NCI-H526 treated with DMSO at 0.1 percent for 48 hours (cell line): ENCODE measurements around the gene IPO5.
A peak's percentile ranks its signal among the peaks of the same experiment; 100 is the strongest.

Source experiments
- DNase-seq: peaks from one replicate; lab custom pipeline; 2025; lab: John Stamatoyannopoulos, UW

Gene IPO5

GRCh38 chr13:97953376-97953970 is at the start of gene IPO5:
Gene IPO5 (plus strand): TSS chr13:97953675. CDS start chr13:97976697, 23,022 bp downstream.
- DNase-seq = no peak

DNA sequence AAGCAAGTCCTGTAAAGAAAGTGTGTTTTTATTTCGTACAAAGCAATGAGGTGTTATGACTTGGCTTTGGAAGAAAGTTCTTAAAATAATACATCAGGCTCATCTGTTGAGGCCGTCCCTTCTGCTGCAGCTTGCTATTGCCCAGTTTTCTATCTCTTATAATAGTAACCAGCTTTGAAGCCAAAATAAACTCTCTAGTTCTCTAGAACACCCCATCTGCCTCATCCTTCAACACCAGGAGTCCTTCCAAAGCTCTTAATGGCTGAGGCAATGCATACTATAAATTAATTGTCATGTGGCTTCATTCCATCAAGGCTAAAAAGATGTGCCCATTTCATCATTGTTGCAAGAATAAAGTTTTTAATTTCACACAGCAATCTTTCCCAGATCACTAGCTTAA is 49.4 kb upstream of the IPO5 start:
- DNase-seq = no peak

GRCh38 chr13:97905517-97905916 is 48.0 kb upstream of the IPO5 start:
- no peak for DNase-seq

DNA sequence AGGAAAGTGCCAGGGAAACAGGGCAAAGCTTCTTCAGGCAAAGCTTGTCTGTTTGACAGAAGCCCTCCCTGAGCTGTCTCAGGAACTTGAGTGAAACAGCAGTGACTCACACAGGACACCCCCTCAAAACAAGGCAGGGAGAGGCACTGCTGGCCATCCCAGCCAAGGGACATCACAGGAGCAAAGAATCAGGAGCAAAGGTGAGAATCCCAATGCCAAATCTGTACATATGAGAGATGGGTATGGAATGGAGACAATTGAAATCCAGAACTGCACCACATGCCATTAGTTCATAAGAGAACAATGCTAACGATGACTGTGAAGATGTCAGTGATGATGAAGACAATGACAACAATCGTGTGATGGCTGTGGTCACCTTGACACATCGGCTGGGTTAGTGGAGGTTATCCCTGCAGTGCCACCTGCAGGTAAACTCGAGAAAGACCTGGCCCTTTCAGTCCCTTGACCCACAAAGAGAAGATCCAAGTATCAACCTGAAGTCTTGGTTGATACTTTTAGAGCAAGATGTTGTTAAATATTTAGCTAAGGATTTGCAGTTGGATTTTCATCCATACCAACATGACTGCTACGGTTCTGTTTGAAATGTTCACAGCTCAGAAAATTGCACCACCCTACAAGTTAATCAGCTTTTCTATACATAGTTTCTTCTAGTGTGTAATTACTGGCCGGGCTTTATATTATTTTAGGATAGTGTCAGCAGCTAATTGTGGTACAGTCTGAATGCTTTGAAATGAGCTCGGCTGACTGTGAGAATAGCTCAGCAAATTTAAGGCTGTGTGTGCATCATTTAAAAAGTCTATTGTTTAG is 42.0 kb upstream of the IPO5 start:
- no peak for DNase-seq

GRCh38 chr13:97912139-97912535 is 41.3 kb upstream of the IPO5 start:
- no peak for DNase-seq

DNA sequence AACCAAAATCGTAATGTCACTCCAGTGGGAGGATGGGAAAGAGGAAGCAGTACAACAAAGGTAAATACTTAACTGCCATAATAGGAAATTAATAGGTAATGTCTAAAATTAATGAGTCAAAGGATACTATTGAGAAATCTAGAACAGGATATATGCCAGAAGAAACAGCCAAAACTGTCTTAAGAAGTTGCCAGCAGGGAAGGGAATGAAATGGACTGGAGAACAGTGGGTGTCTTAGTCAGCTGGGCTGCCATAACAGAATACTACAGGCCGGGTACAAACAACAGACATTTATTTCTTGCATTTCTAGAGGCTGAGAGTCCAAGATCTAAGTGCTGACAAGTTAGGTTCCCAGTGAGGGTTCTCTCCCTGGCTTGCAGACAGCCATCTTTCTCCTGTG is 40.3 kb upstream of the IPO5 start:
- DNase-seq = no peak

- DNase-seq = no peak
Observed at GRCh38 chr13:97914540-97914939, 38.9 kb upstream of the IPO5 start.

DNA sequence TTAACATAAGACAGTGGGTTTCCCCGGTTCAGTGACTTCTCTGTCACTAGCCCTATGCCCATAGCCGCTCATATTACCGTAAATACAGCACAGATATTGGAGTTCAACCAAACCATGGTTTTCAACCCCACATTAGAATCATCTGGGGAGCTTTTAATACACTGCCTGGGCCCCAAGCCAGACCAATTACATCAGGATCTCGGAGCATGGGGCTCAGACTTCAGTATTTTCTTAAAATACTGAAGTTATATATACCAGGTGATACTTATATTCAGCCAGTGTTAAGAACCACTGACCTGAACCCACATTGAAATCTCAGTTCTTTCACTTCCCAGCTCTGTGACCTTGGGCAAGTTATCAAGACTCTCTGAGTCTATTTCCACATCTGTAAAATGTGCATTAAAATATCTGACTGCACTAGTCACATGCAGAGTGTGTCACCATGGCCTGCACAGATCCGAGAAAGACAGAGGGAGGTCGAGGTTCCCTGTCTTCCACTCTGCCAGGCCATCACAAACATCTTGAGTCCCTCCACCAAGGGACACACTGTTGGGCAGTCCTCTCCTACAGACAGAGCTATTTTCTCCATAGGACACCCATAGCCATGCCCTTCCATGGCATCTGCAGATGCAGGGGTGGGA is 32.2 kb upstream of the IPO5 start:
- DNase-seq = no peak

DNA sequence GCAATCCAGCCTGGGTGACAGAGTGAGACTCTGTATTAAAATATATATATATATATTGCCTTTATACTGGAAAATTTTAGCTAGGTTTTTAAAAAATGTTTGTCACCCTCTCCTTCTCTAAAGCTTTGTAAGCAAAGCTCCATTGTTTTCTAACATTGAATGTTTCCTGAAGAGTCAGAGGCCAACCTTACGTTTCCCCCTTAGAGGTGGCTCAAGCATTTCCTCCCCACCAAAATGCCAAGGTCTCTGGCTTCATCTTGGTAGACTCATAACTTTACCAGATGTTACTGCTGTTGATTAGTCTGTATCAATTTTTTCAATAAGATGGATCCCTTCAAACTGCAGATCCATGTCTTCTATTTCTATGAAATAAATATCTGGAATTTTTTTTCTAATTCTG is 25.2 kb upstream of the IPO5 start:
- DNase-seq = no peak

DNA sequence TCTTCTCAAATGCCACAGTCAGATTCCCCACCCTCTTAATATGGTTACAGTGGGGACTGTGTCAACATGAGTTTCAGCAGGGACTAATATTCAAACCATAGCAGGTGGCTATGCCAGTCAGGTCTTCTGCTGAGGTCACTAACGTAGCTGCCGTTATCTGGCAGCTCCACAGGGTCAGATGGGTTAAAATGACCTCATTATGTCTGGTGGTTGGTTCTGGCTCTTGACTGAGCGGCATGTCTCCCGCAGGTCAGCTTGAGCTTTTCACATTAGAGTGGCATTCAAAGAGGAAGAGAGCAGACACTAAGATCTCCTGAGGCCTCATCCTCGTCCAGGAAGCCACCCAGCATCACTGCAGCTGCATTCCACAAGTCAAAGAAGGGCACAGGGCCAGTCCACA is 21.4 kb upstream of the IPO5 start:
- DNase-seq = no peak

DNA sequence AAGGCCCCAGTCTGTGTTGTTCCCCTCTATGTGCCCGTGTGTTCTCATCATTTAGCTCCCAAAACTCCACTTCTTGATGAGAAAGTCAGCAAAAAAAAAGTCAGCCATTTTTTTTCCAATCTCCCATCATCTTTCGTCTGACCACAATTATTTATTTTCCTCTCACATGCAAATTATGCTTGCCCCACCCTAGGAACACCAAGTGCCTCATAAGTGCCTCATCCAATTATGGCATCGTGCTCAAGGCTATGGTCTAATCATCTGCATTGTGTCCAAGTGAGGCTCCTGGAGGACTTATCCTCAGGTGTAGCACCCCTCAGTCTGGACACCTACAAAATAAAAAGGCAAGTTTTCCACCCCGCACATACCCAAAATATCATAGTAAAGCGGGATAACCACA is 20.8 kb upstream of the IPO5 start:
- peak; percentile 38 for DNase-seq

- no peak for DNase-seq
Observed at GRCh38 chr13:97933776-97934175, 19.7 kb upstream of the IPO5 start.

- peak; percentile 91 for DNase-seq
Observed at GRCh38 chr13:97934590-97934989, 18.9 kb upstream of the IPO5 start.

DNA sequence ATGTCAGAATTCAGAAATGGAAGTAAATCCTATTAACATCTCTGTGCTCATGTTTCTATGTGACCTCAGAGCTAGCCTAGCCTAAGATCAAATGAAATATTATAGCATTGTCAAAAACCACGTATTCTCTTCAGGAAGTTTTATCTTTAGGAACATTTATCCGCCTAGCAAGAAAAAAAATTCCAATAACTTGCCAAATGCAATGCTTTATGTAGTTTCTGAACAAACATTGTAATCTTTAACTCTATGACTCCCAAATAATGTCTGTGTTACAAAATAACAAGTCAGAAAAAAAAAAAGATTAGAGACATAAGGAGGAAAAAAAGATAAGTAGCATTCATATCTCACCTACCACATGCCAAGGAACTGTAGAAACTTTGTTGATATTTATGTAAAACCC is 18.4 kb upstream of the IPO5 start:
- no peak for DNase-seq

- DNase-seq = no peak
Observed at GRCh38 chr13:97936036-97936435, 17.4 kb upstream of the IPO5 start.

- no peak for DNase-seq
Observed at GRCh38 chr13:97938706-97939475, 14.6 kb upstream of the IPO5 start.

- DNase-seq = no peak
Observed at GRCh38 chr13:97944396-97945029, 9.0 kb upstream of the IPO5 start.

DNA sequence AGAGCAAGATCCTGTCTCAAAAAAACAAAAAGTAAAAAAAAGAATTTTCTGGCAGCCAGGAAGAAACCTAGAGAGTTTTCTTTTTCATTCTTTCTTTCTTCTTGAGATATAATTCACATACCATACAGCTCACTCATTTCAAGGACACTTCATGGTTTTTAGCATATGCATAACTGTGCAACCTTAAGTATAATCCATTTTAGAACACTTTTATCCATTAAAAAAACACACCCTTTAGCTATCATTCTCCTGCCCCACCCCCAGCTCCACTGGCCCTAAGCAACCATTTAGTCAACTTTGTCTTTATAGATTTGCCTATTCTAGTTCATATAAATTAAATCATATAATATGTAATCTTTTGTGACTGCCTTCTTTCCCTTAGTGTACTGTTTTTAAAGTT is 8.1 kb upstream of the IPO5 start:
- no peak for DNase-seq

- no peak for DNase-seq
Observed at GRCh38 chr13:97945792-97946419, 7.6 kb upstream of the IPO5 start.

- DNase-seq = no peak
Observed at GRCh38 chr13:97946951-97947588, 6.4 kb upstream of the IPO5 start.

DNA sequence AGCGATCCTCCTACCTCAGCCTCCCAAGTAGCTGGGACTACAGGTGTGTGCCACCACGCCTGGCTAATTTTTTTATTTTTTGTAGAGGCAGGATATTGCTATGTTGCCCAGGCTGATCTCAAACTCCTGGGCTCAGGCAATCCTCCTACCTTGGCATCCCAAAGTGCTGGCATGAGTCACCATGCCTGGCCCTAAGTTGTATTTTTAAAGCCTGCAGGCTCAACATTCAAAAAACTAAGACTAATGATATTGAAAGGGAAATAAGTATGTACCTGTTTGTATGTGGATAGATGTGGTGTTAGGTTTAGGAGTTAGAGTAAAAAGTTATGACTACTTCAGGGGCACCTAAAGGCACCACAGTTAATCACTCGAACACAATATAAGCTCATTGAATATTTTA is 5.4 kb upstream of the IPO5 start:
- DNase-seq = no peak
